Gastrocnemius medialis (tissue), 4 donors: ENCODE data around the gene GCN1.

Experiments
- POLR2A ChIP-seq, 2 donors: fragments of 450-650 bp; IDR thresholded peaks; one replicate each; pipeline ENCODE4 v1.6.1; 2017; ENCODE audit warnings: antibody characterized with exemption in 2 of 2, mild to moderate bottlenecking in 2 of 2, moderate library complexity in 2 of 2
- TF ChIP-seq, protein P1 (sequence below), 5 experiments: fragments of 450-650 bp in 3 of 5; fragments of 200-600 bp in 2 of 5; sonication (generic) in 2 of 5; IDR thresholded peaks in 4 of 5; conservative IDR thresholded peaks in 1 of 5; 1 replicate in 4 of 5; 2 replicates in 1 of 5; pipeline ENCODE4 v1.5.1; 2016 to 2019; ENCODE audit warnings: antibody characterized with exemption in 5 of 5, mild to moderate bottlenecking in 3 of 5, moderate library complexity in 3 of 5

DNA sequence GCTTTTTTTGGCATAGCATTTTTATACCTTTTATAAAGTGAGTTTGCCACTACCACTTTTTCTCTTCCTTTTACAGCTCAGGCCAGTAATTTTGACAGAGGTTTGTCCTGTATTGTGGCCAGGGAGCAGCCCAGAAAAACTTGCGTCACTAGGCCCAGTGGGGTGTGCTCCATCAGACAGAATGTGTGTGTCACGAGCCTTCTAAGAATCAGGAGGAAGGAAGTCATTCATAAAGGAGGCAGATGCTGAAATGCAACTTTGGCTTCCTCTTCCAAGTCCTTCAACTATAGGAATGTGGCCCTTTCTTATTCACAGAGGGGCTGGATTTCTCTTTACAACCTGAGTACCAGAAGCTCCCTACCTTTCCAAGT lies 67.9 kb downstream of the GCN1 start:
- no peak for TF ChIP-seq POLR2A (IDR thresholded peaks at IDR 0.05)
- TF ChIP-seq, protein P1, sequence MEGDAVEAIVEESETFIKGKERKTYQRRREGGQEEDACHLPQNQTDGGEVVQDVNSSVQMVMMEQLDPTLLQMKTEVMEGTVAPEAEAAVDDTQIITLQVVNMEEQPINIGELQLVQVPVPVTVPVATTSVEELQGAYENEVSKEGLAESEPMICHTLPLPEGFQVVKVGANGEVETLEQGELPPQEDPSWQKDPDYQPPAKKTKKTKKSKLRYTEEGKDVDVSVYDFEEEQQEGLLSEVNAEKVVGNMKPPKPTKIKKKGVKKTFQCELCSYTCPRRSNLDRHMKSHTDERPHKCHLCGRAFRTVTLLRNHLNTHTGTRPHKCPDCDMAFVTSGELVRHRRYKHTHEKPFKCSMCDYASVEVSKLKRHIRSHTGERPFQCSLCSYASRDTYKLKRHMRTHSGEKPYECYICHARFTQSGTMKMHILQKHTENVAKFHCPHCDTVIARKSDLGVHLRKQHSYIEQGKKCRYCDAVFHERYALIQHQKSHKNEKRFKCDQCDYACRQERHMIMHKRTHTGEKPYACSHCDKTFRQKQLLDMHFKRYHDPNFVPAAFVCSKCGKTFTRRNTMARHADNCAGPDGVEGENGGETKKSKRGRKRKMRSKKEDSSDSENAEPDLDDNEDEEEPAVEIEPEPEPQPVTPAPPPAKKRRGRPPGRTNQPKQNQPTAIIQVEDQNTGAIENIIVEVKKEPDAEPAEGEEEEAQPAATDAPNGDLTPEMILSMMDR (IDR thresholded peaks at IDR 0.05 in 4 of 5, conservative IDR thresholded peaks at IDR 0.05 in 1 of 5), result no peak
